SK-N-SH treated with all-trans-retinoic acid at 6 μM for 48 hours (cell line): ENCODE measurements around the gene RPL7A.

Experiments used
- BACH2 ChIP-seq: fragments of 250-450 bp; sonication (Bioruptor Pico); IDR thresholded peaks from 2 replicates; pipeline ENCODE4 v1.9.0; 2021; ENCODE audit warnings: mild to moderate bottlenecking, borderline replicate concordance
- CSDC2 ChIP-seq: fragments of 250-450 bp; sonication (Bioruptor Pico); IDR thresholded peaks from 2 replicates; pipeline ENCODE4 v1.5.0; 2020; ENCODE audit warnings: mild to moderate bottlenecking, moderate library complexity
- ESRRG ChIP-seq: fragments of 250-450 bp; sonication (Bioruptor Pico); IDR thresholded peaks from 2 replicates; pipeline ENCODE4 v1.6.1; 2021; ENCODE audit warnings: mild to moderate bottlenecking
- ISL1 ChIP-seq: fragments of 250-450 bp; sonication (Bioruptor Pico); IDR thresholded peaks from 2 replicates; pipeline ENCODE4 v2.1.2; 2022; ENCODE audit warnings: mild to moderate bottlenecking, moderate library complexity
- OSR1 ChIP-seq: fragments of 250-450 bp; sonication (Bioruptor Pico); IDR thresholded peaks from 2 replicates; pipeline ENCODE4 v1.8.0; 2022; ENCODE audit warnings: moderate library complexity, mild to moderate bottlenecking, inconsistent platforms
- ZFP3 ChIP-seq: fragments of 250-450 bp; sonication (Bioruptor Pico); IDR thresholded peaks from 2 replicates; pipeline ENCODE4 v1.5.0; 2020; ENCODE audit warnings: mild to moderate bottlenecking, moderate library complexity
- ZFP30 ChIP-seq: fragments of 450-650 bp; formaldehyde crosslinking; IDR thresholded peaks from 2 replicates; pipeline ENCODE4 v1.5.0; 2022; ENCODE audit warnings: mild to moderate bottlenecking, moderate library complexity
- TF ChIP-seq, protein P1 (sequence below): fragments of 250-450 bp; sonication (Bioruptor Pico); IDR thresholded peaks from 2 replicates; pipeline ENCODE4 v1.5.1; 2021; ENCODE audit warnings: mild to moderate bottlenecking, moderate library complexity
- TF ChIP-seq, protein P2 (sequence below): fragments of 250-450 bp; sonication (Bioruptor Pico); IDR thresholded peaks from 2 replicates; pipeline ENCODE4 v1.8.0; 2021; ENCODE audit warnings: low read depth, mild to moderate bottlenecking, moderate library complexity, borderline replicate concordance
- TF ChIP-seq, protein P3 (sequence below): fragments of 250-450 bp; sonication (Bioruptor Pico); IDR thresholded peaks from 2 replicates; pipeline ENCODE4 v1.8.0; 2020; ENCODE audit warnings: mild to moderate bottlenecking, moderate library complexity, borderline replicate concordance
- TF ChIP-seq, protein P4 (sequence below): fragments of 250-450 bp; sonication (Bioruptor Pico); IDR thresholded peaks from 2 replicates; pipeline ENCODE4 v1.5.0; 2020; ENCODE audit warnings: mild to moderate bottlenecking, moderate library complexity

DNA sequence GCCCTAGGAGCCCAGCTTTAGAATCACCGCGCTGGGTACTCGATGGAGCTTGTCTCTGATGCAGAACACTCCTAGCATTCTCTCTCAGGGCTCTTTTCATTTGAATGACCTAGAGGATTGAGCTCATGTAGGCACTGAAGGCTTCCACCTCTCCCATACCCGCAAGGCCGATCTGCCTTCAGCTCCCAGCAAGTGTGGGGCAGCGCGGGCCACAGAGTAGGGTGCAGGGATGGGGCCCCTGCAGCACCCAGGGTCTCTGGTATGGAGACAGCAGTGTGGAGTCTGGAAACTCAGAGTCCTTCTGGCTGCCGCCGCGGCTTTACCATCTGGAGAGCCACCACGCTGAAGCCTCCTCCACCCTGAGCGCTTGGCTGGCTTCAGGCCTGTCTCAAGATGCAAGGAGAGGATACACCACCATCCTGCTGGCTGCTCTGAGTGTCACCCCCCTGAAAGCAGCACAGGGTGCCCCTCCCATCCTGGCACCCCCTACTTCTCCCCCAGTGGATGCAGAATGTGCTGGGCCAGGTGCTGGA lies 41.1 kb downstream of the RPL7A start:
- no peak for TF ChIP-seq ISL1 (CRISPR knock-in tag)
- no peak for TF ChIP-seq BACH2
- TF ChIP-seq, protein P1, sequence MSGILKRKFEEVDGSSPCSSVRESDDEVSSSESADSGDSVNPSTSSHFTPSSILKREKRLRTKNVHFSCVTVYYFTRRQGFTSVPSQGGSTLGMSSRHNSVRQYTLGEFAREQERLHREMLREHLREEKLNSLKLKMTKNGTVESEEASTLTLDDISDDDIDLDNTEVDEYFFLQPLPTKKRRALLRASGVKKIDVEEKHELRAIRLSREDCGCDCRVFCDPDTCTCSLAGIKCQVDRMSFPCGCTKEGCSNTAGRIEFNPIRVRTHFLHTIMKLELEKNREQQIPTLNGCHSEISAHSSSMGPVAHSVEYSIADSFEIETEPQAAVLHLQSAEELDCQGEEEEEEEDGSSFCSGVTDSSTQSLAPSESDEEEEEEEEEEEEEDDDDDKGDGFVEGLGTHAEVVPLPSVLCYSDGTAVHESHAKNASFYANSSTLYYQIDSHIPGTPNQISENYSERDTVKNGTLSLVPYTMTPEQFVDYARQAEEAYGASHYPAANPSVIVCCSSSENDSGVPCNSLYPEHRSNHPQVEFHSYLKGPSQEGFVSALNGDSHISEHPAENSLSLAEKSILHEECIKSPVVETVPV (CRISPR knock-in tag): no peak
- TF ChIP-seq ZFP3 (CRISPR knock-in tag): no peak
- TF ChIP-seq, protein P2, sequence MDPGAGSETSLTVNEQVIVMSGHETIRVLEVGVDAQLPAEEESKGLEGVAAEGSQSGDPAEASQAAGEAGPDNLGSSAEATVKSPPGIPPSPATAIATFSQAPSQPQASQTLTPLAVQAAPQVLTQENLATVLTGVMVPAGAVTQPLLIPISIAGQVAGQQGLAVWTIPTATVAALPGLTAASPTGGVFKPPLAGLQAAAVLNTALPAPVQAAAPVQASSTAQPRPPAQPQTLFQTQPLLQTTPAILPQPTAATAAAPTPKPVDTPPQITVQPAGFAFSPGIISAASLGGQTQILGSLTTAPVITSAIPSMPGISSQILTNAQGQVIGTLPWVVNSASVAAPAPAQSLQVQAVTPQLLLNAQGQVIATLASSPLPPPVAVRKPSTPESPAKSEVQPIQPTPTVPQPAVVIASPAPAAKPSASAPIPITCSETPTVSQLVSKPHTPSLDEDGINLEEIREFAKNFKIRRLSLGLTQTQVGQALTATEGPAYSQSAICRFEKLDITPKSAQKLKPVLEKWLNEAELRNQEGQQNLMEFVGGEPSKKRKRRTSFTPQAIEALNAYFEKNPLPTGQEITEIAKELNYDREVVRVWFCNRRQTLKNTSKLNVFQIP: no peak
- no peak for TF ChIP-seq ESRRG (CRISPR knock-in tag)
- TF ChIP-seq, protein P3, sequence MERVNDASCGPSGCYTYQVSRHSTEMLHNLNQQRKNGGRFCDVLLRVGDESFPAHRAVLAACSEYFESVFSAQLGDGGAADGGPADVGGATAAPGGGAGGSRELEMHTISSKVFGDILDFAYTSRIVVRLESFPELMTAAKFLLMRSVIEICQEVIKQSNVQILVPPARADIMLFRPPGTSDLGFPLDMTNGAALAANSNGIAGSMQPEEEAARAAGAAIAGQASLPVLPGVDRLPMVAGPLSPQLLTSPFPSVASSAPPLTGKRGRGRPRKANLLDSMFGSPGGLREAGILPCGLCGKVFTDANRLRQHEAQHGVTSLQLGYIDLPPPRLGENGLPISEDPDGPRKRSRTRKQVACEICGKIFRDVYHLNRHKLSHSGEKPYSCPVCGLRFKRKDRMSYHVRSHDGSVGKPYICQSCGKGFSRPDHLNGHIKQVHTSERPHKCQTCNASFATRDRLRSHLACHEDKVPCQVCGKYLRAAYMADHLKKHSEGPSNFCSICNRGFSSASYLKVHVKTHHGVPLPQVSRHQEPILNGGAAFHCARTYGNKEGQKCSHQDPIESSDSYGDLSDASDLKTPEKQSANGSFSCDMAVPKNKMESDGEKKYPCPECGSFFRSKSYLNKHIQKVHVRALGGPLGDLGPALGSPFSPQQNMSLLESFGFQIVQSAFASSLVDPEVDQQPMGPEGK: no peak
- no peak for TF ChIP-seq ZFP30 (CRISPR knock-in tag)
- no peak for TF ChIP-seq CSDC2 (CRISPR knock-in tag)
- TF ChIP-seq, protein P4, sequence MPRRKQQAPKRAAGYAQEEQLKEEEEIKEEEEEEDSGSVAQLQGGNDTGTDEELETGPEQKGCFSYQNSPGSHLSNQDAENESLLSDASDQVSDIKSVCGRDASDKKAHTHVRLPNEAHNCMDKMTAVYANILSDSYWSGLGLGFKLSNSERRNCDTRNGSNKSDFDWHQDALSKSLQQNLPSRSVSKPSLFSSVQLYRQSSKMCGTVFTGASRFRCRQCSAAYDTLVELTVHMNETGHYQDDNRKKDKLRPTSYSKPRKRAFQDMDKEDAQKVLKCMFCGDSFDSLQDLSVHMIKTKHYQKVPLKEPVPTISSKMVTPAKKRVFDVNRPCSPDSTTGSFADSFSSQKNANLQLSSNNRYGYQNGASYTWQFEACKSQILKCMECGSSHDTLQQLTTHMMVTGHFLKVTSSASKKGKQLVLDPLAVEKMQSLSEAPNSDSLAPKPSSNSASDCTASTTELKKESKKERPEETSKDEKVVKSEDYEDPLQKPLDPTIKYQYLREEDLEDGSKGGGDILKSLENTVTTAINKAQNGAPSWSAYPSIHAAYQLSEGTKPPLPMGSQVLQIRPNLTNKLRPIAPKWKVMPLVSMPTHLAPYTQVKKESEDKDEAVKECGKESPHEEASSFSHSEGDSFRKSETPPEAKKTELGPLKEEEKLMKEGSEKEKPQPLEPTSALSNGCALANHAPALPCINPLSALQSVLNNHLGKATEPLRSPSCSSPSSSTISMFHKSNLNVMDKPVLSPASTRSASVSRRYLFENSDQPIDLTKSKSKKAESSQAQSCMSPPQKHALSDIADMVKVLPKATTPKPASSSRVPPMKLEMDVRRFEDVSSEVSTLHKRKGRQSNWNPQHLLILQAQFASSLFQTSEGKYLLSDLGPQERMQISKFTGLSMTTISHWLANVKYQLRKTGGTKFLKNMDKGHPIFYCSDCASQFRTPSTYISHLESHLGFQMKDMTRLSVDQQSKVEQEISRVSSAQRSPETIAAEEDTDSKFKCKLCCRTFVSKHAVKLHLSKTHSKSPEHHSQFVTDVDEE (CRISPR knock-in tag): no peak
- no peak for TF ChIP-seq OSR1
